ENCODE results near the gene FCHSD2. TPM values are rescaled to one million over a fixed set of nuclear protein-coding genes. Genes with fewer than 3 reads are reported as not detected.

FCHSD2 gene
- total and polyA plus RNA-seq, 9 of the 15 experiments (the other 6 are each of a cell fraction or from before 2014, with no cell fraction given): 1.8 to 14.7 (median 6.4) TPM

GRCh38 chr11:72812967-72813739 is 329.0 kb downstream of the FCHSD2 start (continued):
- TF ChIP-seq AFF1 (IDR thresholded peaks at IDR 0.05; ENCODE audit: low read depth in 1 of 2, partially characterized antibody in 2 of 2): no peak
- no peak for TF ChIP-seq MCM2 (IDR thresholded peaks at IDR 0.05; ENCODE audit: low read depth)
- no peak; a peak in 1 of 4 replicates for TF ChIP-seq TBL1XR1 (IDR thresholded peaks at IDR 0.05; ENCODE audit: low read length in 2 of 2)
- TF ChIP-seq ZNF311 (CRISPR knock-in tag; IDR thresholded peaks at IDR 0.05): no peak
- TF ChIP-seq VEZF1 (CRISPR knock-in tag; IDR thresholded peaks at IDR 0.05): no peak
- no peak for TF ChIP-seq ZNF3 (CRISPR knock-in tag; IDR thresholded peaks at IDR 0.05)
- no peak for TF ChIP-seq IRF1 (CRISPR knock-in tag; IDR thresholded peaks at IDR 0.05; ENCODE audit: borderline replicate concordance)
- TF ChIP-seq SRSF9 (IDR thresholded peaks at IDR 0.05; ENCODE audit: borderline replicate concordance, low read depth, low read length): no peak
- no peak for TF ChIP-seq TFAM (CRISPR knock-in tag; conservative IDR thresholded peaks at IDR 0.05)
- no peak for TF ChIP-seq NCOA4 (IDR thresholded peaks at IDR 0.05; ENCODE audit: partially characterized antibody)
- no peak for TF ChIP-seq MLLT1 (IDR thresholded peaks at IDR 0.05)
- no peak for TF ChIP-seq PBX2 (CRISPR knock-in tag; IDR thresholded peaks at IDR 0.05; ENCODE audit: low read depth)
- TF ChIP-seq PBX2 (tag; conservative IDR thresholded peaks at IDR 0.05; ENCODE audit: low read depth): no peak
- TF ChIP-seq NFRKB (IDR thresholded peaks at IDR 0.05; ENCODE audit: low read depth): no peak
- TF ChIP-seq ZBTB2 (IDR thresholded peaks at IDR 0.05): no peak

Data from K562 (cell line).